ENCODE results near the gene CHRNB1.

- no peak for TF ChIP-seq EZH2 (IDR thresholded peaks at IDR 0.05; ENCODE audit: borderline replicate concordance, insufficient read depth, low read length, poor library complexity, severe bottlenecking)
- TF ChIP-seq SMC3 (conservative IDR thresholded peaks at IDR 0.05; ENCODE audit: poor library complexity): no peak
- no peak for TF ChIP-seq CTCF (IDR thresholded peaks at IDR 0.05; ENCODE audit: poor library complexity, severe bottlenecking)
- TF ChIP-seq POLR2AphosphoS5 (IDR thresholded peaks at IDR 0.05): no peak
Measured at GRCh38 chr17:7416323-7416722, 28.5 kb upstream of the CHRNB1 start.
